ENCODE measurements around the gene SCG5.

Gene SCG5

GRCh38 chr15:32729700-32730395 is 88.3 kb downstream of the SCG5 start:
- no peak for DNase-seq

GRCh38 chr15:32730677-32731654 is 89.5 kb downstream of the SCG5 start:
- no peak for DNase-seq

GRCh38 chr15:32732574-32733157 is 91.2 kb downstream of the SCG5 start:
- DNase-seq = no peak

GRCh38 chr15:32733281-32733680 is 91.8 kb downstream of the SCG5 start:
- DNase-seq = no peak

- no peak for DNase-seq
Measured at GRCh38 chr15:32735989-32736700, 94.6 kb downstream of the SCG5 start.

- DNase-seq = no peak
Measured at GRCh38 chr15:32736701-32737061, 95.2 kb downstream of the SCG5 start.

- DNase-seq = no peak
Measured at GRCh38 chr15:32737304-32737703, 95.8 kb downstream of the SCG5 start.

- no peak for DNase-seq
Measured at GRCh38 chr15:32738666-32739065, 97.2 kb downstream of the SCG5 start.

- no peak for DNase-seq
Measured at GRCh38 chr15:32739522-32740063, 98.1 kb downstream of the SCG5 start.

- DNase-seq = no peak
Measured at GRCh38 chr15:32743411-32744140, 102.1 kb downstream of the SCG5 start.

- no peak for DNase-seq
Measured at GRCh38 chr15:32746116-32746857, 104.8 kb downstream of the SCG5 start.

Measured in activated CD4-positive, CD25-positive, alpha-beta regulatory T cell (primary cell).